Activated CD4-positive, CD25-positive, alpha-beta regulatory T cell treated with anti-CD3 and anti-CD28 coated beads, Interleukin-2, amount 50 U/mL, for 16 hours (primary cell): ENCODE measurements around the gene BCAR3.

Experiments
- DNase-seq: peaks from one replicate; pipeline ENCODE4 v3.0.0-alpha.2; 2020; ENCODE audit warnings: low read depth, low spot score

BCAR3 gene

DNA sequence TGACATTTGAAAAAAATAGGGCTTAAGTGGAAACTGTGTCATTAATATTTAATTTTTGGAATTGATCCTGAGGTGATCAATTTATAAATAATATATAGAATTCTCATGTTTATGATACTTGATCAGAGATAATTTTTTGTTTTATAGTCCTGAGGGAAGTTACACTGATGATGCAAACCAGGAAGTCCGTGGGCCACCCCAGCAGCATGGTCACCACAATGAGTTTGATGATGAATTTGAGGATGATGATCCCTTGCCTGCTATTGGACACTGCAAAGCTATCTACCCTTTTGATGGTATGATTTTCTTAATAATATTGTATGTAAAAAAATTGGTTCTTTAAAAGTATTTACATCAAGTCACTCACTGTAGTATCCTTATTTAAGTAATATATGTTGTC, 132.5 kb downstream of the BCAR3 start:
- no peak for DNase-seq

DNA sequence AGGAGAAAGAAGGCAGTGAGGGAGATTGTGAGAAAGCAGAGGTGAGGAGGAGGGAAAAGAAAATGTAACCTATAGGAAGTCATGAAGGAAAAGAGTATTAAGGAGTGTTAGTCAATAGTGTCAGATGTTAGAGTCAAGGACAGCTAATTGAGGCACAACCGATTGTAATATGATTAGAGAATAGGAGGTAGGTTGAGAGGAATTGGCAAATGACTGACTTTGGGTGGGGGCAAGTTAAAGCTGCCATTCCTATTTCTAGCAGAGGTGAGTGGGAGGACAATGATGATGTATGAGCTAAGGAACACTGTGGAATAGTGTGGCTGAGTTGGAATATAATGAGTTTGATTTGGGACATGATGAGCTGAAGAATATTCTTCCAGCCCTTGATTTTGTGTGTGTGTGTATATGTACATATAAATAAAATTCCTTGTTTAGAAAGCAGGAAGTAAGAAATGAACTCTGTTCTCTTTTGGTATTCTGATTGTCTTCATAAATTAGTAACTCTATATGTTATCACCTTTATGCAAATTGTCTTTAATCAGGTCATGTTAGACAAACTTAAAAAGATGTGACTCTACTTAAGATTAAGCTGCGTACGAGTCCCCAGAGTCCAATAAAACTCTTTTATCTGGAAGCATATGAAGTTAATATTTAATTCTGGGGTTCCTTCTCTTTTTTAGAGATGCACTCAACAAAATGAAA, 135.3 kb downstream of the BCAR3 start:
- DNase-seq = no peak

DNA sequence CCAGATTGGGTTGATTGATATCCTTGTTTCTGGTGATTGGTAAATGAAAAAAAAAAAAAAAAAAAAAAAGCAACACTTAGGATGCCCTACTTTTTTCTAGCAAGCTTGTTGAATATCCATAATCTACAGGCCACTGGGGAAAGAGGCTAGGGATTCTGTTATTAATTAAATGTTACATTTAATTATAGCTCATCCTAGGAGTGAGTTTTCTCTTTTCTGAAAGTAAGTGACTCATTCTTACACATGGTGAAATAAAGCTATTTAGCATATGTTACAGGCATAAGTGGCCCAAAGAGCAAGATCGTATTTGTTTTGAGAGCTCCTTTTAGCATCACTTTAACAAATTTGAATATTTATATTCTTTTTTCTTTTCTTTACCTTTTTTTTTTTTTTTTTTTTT, 139.2 kb downstream of the BCAR3 start:
- DNase-seq = no peak

DNA sequence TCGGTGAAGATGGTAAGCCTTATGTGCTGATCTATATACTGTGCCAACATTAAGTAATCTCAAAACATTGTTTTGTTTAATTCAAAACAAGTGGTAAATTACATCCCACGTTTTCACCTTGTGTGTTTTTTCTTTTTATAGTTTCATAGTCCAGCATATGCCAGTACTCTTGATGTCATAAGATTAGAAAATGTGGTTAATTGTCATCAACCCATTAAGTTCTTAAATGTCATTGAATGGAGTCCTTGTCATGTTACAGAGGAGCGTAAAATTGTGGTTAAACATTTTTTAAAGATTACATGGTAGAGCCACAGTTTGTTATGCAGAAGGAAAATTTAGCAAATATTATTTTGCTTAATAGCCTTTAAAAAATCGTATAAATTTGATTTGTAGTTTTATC, 140.6 kb downstream of the BCAR3 start:
- no peak for DNase-seq

DNA sequence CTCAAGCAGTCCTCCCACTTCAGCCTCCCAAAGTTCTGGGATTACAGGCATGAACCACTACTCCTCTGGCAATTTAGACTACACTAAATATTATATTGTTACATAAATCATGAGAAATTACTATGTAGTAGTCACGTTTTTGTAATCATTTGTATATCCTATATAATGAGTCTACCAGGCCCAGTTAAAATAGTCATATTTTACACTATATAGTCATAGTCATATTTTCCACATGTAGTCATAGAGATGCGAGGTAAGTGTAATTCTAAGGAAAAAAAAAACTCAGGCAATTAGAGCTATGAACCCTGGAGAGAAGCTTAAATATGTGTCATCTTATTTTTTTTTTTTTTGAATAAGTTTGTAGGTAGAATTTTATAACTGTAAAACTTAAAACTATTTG, 143.7 kb downstream of the BCAR3 start:
- DNase-seq = no peak

DNA sequence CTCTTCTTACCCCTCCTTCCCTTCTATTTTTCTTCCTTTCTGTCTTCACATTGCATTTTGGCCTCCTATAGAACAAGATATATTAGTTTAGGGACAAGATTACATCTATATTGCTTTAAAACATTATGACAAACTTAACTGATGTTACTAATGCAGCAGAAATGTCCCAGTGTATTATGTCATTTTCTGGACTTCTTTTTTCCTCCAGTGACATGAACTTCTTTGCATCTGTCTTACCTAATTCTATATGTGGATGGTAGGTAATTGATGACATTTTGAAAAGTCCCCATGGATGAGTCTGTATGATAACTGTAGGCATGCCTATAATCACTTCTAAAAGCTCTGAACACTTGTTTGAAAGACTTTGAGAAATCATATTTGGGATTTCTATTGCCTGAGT, 144.2 kb downstream of the BCAR3 start:
- no peak for DNase-seq

DNA sequence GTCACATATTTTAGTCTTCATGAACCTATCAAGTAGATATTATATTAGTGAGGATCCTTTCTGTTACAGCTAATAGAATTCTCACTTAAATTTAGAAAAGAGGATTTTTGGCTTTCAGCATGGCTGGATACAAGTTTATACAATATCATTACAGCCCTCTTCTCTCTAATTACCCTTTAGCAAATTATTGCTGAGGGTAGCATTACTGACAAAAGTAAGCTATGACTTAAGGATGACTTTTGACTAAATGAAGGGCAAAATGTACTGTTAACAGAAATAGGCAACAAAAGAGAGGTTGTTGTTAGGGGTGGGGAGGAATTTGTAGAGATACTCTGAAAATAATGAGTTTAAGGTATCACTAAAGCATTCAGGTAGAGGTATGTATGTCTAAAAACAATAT, 148.0 kb downstream of the BCAR3 start:
- no peak for DNase-seq

DNA sequence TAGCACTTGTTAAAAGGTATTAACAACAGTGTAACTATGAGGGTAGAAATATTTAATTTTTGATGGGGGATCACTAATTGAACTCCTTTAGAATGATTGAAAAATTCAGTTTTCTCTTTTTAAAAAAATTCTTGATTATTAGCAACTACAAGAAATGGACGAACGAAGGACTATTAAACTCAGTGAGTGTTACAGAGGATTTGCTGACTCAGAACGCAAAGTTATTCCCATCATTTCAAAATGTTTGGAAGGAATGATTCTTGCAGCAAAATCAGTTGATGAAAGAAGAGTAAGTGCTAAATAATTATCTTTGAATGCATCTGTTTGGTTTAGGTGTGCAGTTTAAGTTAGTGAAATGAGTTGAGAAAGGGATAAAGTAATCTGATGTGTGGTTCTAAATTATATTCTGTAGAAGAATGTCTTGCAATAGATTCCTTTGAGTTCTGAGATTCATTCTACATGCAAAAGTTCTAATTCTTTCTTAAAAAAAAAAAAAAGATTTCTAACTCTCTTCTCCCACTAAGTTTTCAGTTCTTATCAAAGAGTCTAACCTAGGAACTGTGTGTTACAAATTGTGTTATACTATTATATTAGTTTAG, 148.8 kb downstream of the BCAR3 start:
- DNase-seq = no peak

DNA sequence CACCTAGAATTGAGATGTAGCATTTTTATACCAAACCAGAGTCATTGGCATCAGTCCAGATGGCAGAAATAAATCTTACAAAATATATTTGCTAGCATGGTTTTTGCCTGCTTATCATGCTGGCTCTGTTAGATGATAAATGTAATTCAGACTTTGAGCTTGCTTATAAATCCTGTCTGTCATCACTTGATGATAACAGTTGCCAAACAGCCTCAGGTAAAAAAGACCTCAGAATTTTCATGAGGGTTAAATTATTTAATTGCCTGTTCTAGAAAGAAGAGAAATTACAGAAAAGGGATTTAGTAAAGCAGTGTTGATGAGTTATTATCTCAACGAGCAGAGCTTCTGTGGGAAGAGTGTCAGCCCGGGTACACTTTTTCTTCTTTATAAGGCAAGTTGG, 150.4 kb downstream of the BCAR3 start:
- DNase-seq = no peak

DNA sequence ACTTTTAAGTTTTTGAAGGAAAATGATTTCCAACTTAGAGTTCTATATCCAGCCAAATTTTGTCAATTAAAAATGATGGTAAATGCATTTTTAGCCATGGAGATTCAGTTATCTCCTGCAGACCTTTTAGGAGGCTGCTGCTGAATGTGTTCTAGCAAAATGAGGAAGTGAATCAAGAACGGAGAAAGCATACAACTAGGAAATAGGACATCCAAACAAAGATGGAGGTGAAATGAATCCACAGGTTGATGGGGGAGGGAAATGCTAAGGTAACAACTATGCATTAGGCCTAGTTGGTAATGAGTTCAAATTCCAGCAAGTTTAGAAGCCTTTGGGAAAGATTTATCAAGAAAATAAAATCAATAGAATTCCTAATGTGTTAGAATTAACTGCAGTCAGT, 153.2 kb downstream of the BCAR3 start:
- no peak for DNase-seq

DNA sequence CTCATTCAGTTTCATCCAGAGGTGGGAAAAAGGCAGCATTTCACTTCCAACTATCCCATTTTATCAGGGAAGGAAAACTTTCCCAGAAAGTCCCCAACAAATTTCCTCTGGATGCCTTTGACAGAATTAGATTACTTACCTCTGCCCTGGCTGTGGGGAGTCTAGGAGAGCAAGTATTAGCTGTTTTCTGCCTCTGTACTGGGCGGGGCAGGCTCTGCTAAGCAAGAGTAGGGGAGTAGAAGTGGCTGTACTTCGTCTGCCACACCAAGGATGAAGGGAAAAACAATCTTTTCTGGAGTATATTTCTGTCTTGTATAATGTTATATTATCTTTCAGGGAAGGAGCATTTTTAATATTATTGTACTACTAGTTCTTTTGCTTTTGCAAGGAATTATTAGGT, 155.2 kb downstream of the BCAR3 start:
- DNase-seq = no peak

DNA sequence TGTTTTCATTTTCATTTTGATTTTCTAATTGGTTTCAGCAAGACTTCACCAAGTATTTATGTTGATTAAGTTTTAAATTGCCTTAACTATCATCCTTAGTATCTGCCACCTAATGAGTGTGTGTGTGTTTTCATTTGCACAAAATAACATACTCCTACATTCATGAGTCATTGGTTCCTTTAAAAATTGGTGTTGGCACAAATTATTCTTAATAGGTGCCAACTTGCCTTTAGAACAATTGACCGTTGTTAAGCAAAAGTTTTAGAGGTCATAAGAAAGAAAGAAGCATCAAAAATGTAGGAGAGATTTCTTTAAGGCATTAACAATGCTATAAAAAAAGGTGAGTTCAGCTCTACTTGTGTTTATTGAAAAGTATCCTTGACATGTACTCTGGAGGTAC, 156.2 kb downstream of the BCAR3 start:
- no peak for DNase-seq

DNA sequence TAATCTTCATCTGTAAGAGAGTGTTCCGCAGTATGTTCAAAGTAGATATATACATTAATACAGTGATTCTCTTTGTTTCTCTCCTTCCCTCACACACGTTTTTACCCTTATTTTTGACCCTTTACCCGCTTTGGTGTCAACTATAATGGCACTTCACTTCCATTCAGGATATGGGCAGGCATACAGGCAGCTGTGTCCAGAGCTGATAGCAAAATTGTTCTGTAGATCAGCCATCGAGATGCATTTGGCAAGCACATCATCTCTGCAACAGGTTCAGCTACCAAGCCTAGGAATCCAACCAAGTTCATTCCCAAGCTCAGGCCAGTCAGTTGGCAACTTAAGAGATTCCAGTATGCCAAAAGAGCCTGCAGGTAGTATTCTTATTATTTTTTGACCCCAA, 158.9 kb downstream of the BCAR3 start:
- DNase-seq = no peak

DNA sequence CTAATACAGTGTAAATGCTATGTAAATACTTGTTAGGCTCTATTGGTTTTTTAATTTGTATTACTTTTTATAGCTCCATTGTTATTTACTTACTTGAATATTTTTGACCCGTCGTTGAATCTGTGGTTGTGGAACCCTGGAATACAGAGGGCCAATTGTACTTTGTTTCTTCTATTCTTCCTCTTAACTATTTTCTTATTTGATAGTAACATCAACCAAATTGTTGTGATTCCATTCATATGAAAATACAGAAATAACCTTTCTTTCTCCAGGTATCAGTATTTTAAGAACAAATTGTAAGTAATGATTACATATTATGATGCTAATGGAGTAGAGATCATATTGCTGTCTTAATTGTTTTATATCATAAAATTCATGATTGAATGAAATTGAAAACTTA, 160.0 kb downstream of the BCAR3 start:
- no peak for DNase-seq

DNA sequence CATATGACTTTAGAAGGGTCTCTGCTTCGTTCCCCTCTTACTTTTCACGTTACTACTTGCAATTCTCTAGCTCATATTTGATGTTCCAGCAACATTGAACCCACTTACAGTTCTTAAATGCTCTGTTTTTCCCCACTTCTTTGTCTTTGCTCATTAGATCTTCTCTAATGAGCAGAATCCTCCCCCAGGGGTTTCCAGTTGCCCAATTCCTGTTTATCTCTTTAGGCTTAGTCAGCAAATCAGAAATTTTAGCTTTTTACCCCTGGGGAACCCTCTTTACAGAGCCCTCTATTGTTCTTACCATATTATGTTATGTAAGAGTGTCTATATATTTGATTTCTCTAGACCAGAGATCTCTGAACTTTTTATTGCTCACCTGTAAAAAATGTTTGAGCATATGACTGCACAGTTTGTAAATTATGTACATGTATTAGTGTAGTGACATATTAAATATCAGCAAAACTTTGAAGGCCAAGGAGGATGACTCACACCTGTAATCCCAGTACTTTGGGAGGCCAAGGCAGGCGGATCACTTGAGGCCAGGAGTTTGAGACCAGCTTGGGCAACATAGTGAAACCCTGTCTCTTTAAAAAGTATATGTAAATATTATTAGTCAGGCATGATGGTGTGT, 162.3 kb downstream of the BCAR3 start:
- DNase-seq = no peak

DNA sequence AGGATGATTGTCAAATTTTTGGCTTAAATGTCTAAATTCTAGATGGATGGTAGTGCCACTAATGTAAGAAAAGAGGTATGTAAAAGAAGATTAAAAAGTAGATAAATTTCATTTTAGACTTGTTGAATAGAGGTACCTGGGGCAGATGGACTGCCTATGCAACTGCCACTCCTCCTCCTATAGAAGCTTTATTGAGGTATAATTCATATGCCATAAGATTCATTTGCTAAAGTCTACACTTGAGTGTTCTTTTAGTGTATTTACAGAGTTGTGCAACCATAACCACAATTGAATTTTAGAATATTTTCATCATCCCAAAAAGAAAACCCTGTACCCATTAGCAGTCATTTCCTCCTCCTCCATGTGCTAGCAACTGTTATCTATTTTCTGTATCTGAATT, 163.1 kb downstream of the BCAR3 start:
- DNase-seq = no peak

DNA sequence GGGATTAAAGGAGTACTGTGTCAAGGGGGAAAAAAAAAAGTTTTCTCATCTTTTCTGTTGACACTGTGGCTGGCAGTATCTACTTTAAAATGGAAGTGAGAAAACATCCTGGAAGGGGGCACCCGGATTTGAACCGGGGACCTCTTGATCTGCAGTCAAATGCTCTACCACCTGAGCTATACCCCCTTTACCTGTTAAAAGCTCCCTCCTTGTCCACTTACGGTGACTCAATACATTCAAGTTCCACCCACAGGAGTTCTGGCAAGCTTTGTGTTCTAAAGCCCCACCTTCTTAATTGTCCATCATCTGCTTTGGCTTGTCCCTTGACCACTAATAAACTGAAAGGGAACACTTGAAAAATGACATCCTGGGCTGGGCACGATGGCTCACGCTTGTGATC, 165.5 kb downstream of the BCAR3 start:
- DNase-seq = no peak
